Measurements from ENCODE around the gene NT5C1A. TPM values are rescaled to one million over a fixed set of nuclear protein-coding genes. Genes with fewer than 3 reads are reported as not detected.
A peak's percentile ranks its signal among the peaks of the same experiment; 100 is the strongest.

The NT5C1A gene
- total and polyA plus RNA-seq, 2 experiments from 2014 or later = 1.0 to 5.1 TPM

GRCh38 chr1:39701049-39701439 lies 29.1 kb upstream of the NT5C1A start:
- Histone ChIP-seq H3K9me2 (replicated peaks; ENCODE audit: insufficient read depth) (no peaks in the 10 kb centered on the region), H3K36me3 (replicated peaks; ENCODE audit: insufficient read depth, low read depth) (no peaks in the 10 kb centered on the region), H3K4me1 (ENCODE audit: insufficient read depth) (peaks cover 8% of the 10 kb centered on the region), H4K20me1 (ENCODE audit: insufficient read depth, poor library complexity, severe bottlenecking) (no peaks in the 10 kb centered on the region), H3K4me3 (no peak overlapping the region), H3K9me3 (ENCODE audit: low read depth) (no peaks in the 10 kb centered on the region), H2AFZ (no peak overlapping the region), H3K27me3 (peaks cover 6% of the 10 kb centered on the region), H3K27ac (no peak overlapping the region), H3K79me2 (no peaks in the 10 kb centered on the region), H3K4me2 (peak overlapping the region; percentile 72)
- TF ChIP-seq CTCF (IDR thresholded peaks at IDR 0.05; ENCODE audit: poor library complexity) (no peak), EZH2phosphoT487 (IDR thresholded peaks at IDR 0.05; ENCODE audit: low read depth, severe bottlenecking, unreplicated experiment) (no peak), EZH2 (IDR thresholded peaks at IDR 0.05; ENCODE audit: borderline replicate concordance) (no peak)
- peak; percentile 52 for DNase-seq (ENCODE audit: low spot score)
- WGBS (ENCODE audit: low lambda C conversion rate, missing lambda C conversion rate) = 16% methylated on average over 12 of the region's 12 CpGs

GRCh38 chr1:39700348-39700747 lies 28.4 kb upstream of the NT5C1A start:
- 84% methylated on average over 3 of the region's 3 CpGs for WGBS (ENCODE audit: low lambda C conversion rate, missing lambda C conversion rate)
- no peak overlapping the region for H3K4me2 ChIP-seq
- no peak for DNase-seq (ENCODE audit: low spot score)
- H3K4me3 ChIP-seq = no peak overlapping the region
- no peaks in the 10 kb centered on the region for H3K9me2 ChIP-seq (replicated peaks; ENCODE audit: insufficient read depth)
- no peaks in the 10 kb centered on the region for H4K20me1 ChIP-seq (ENCODE audit: insufficient read depth, poor library complexity, severe bottlenecking)
- no peaks in the 10 kb centered on the region for H3K36me3 ChIP-seq (replicated peaks; ENCODE audit: insufficient read depth, low read depth)
- no peaks in the 10 kb centered on the region for H3K9me3 ChIP-seq (ENCODE audit: low read depth)
- peaks cover 8% of the 10 kb centered on the region for H3K4me1 ChIP-seq (ENCODE audit: insufficient read depth)
- peaks cover 11% of the 10 kb centered on the region for H3K27me3 ChIP-seq
- no peak overlapping the region for H3K27ac ChIP-seq
- no peaks in the 10 kb centered on the region for H3K79me2 ChIP-seq
- H2AFZ ChIP-seq = no peak overlapping the region
- no peak for TF ChIP-seq EZH2phosphoT487 (IDR thresholded peaks at IDR 0.05; ENCODE audit: low read depth, severe bottlenecking, unreplicated experiment)
- TF ChIP-seq EZH2 (IDR thresholded peaks at IDR 0.05; ENCODE audit: borderline replicate concordance) = no peak
- no peak for TF ChIP-seq CTCF (IDR thresholded peaks at IDR 0.05; ENCODE audit: poor library complexity)

- Histone ChIP-seq H3K4me3 (no peak overlapping the region), H3K4me2 (no peak overlapping the region), H3K9me3 (ENCODE audit: low read depth) (no peaks in the 10 kb centered on the region), H3K36me3 (replicated peaks; ENCODE audit: insufficient read depth, low read depth) (no peaks in the 10 kb centered on the region), H3K27ac (no peak overlapping the region), H3K4me1 (ENCODE audit: insufficient read depth) (peaks cover 8% of the 10 kb centered on the region), H3K79me2 (no peaks in the 10 kb centered on the region), H4K20me1 (ENCODE audit: insufficient read depth, poor library complexity, severe bottlenecking) (no peaks in the 10 kb centered on the region), H3K27me3 (peaks cover 20% of the 10 kb centered on the region), H3K9me2 (replicated peaks; ENCODE audit: insufficient read depth) (no peaks in the 10 kb centered on the region), H2AFZ (no peak overlapping the region)
- 90% methylated on average over 3 of the region's 3 CpGs for WGBS (ENCODE audit: low lambda C conversion rate, missing lambda C conversion rate)
- DNase-seq (ENCODE audit: low spot score) = no peak
- TF ChIP-seq CTCF (IDR thresholded peaks at IDR 0.05; ENCODE audit: poor library complexity) (no peak), EZH2phosphoT487 (IDR thresholded peaks at IDR 0.05; ENCODE audit: low read depth, severe bottlenecking, unreplicated experiment) (no peak), EZH2 (IDR thresholded peaks at IDR 0.05; ENCODE audit: borderline replicate concordance) (no peak)
Measured at GRCh38 chr1:39699419-39699818, 27.5 kb upstream of the NT5C1A start.

- DNase-seq (ENCODE audit: low spot score) = no peak
- Histone ChIP-seq H3K9me3 (ENCODE audit: low read depth) (no peaks in the 10 kb centered on the region), H2AFZ (no peak overlapping the region), H3K27me3 (peaks cover 27% of the 10 kb centered on the region), H4K20me1 (ENCODE audit: insufficient read depth, poor library complexity, severe bottlenecking) (no peaks in the 10 kb centered on the region), H3K4me2 (no peak overlapping the region), H3K9me2 (replicated peaks; ENCODE audit: insufficient read depth) (no peaks in the 10 kb centered on the region), H3K79me2 (no peaks in the 10 kb centered on the region), H3K4me1 (ENCODE audit: insufficient read depth) (peaks cover 8% of the 10 kb centered on the region), H3K36me3 (replicated peaks; ENCODE audit: insufficient read depth, low read depth) (no peaks in the 10 kb centered on the region), H3K27ac (no peak overlapping the region), H3K4me3 (no peak overlapping the region)
- TF ChIP-seq CTCF (IDR thresholded peaks at IDR 0.05; ENCODE audit: poor library complexity) = no peak
- TF ChIP-seq EZH2 (IDR thresholded peaks at IDR 0.05; ENCODE audit: borderline replicate concordance) = no peak
- no peak for TF ChIP-seq EZH2phosphoT487 (IDR thresholded peaks at IDR 0.05; ENCODE audit: low read depth, severe bottlenecking, unreplicated experiment)
- 74% methylated on average over 4 of the region's 4 CpGs for WGBS (ENCODE audit: low lambda C conversion rate, missing lambda C conversion rate)
Measured at GRCh38 chr1:39698568-39698967, 26.7 kb upstream of the NT5C1A start.

Measured in hepatocyte (in vitro differentiated cells).